Activated B cell treated with CpG ODN at 0.5 μM for 24 hours (primary cell): ENCODE results near the gene BTNL2. TPM values are rescaled to one million over a fixed set of nuclear protein-coding genes. Genes with fewer than 3 reads are reported as not detected.

Source experiments
- ATAC-seq: fragments of 200-7000 bp; cut with Tn5 transposase; one replicate; pipeline ENCODE4 v1.10.0; 2021; ENCODE audit warnings: low read depth, mild to moderate bottlenecking, moderate library complexity
- CTCF ChIA-PET: fragments of 350-600 bp; sonication (Branson Sonifier 250); formaldehyde crosslinking; loops from one replicate; lab custom pipeline; 2021; ENCODE audit warnings: antibody characterized with exemption; lab: Charles Lee
- POLR2A ChIA-PET: fragments of 350-600 bp; sonication (Branson Sonifier 250); formaldehyde crosslinking; loops from one replicate; lab custom pipeline; 2021; ENCODE audit warnings: antibody characterized with exemption; lab: Charles Lee
- DNase-seq: peaks from one replicate; pipeline ENCODE4 v3.0.0; 2022
- H3K27ac Mint-ChIP-seq: one replicate; pipeline ENCODE4 v1.8.0; 2020; ENCODE audit warnings: mixed read lengths
- H3K27me3 Mint-ChIP-seq: one replicate; pipeline ENCODE4 v1.8.0; 2021; ENCODE audit warnings: mixed read lengths
- H3K36me3 Mint-ChIP-seq: one replicate; pipeline ENCODE4 v1.8.0; 2021; ENCODE audit warnings: low read depth, mixed read lengths
- H3K4me1 Mint-ChIP-seq: one replicate; pipeline ENCODE4 v1.8.0; 2021; ENCODE audit warnings: mixed read lengths
- H3K4me3 Mint-ChIP-seq: one replicate; pipeline ENCODE4 v1.8.0; 2020; ENCODE audit warnings: mild to moderate bottlenecking, mixed read lengths
- H3K9me3 Mint-ChIP-seq: one replicate; pipeline ENCODE4 v1.8.0; 2020; ENCODE audit warnings: mixed read lengths
- intact Hi-C: fragments of 100-400 bp; cut with micrococcal nuclease; formaldehyde crosslinking; loops from one replicate; pipeline ENCODE4 v1.15.1; 2024
- total RNA-seq: library from RNA; stranded (reverse); gene quantifications from 2 replicates; pipeline ENCODE4 v1.2.3, GENCODE V29; 2022
- TF ChIP-seq, protein P1 (sequence below): fragments of 200-600 bp; IDR thresholded peaks from one replicate; pipeline ENCODE4 v1.8.0; 2022; ENCODE audit warnings: antibody characterized with exemption, mild to moderate bottlenecking

The BTNL2 gene
- not detected in 2 replicates for total RNA-seq

DNA sequence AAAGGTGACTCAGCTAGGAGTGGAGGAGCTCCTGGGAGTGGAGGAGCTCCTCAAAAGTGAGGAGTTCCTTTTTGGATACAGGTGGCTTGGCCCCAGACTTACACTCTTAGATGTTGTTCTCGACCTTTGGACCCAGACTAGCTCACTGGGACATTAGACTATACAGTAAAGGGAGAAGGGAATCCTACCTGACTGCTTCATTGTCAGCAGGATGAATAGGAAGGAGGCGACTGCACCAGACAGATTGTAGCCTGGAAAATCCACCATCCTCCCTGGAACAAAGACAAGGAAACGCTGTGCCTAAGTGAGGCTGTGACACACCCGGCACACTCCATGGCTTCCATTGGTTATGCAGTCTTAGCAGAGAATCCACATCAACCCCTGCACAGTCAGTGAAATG lies at the start of gene BTNL2:
Gene BTNL2 (minus strand): TSS at position 325 of the 400 bp plus-strand sequence. CDS start 58 bp downstream, at position 267.
- intact Hi-C loops, result loop anchor here (5.0 kb wide), 1 partner anchor 580 kb away; no protein-coding TSS in a partner anchor
- CTCF ChIA-PET, result interaction anchor here (0.7 to 1.0 kb wide), 3 partner anchors 9 to 461 kb away, joined by 3 to 4 read pairs (median 3); no protein-coding TSS in a partner anchor
- H3K27me3 Mint-ChIP-seq, result peaks cover 2% of the 10 kb centered on the region

GRCh38 chr6:32449088-32449736 lies 42.2 kb upstream of the BTNL2 start:
- ATAC-seq (no peak), DNase-seq (no peak)
- H3K27me3 Mint-ChIP-seq, result no peaks in the 10 kb centered on the region
- TF ChIP-seq, protein P1, sequence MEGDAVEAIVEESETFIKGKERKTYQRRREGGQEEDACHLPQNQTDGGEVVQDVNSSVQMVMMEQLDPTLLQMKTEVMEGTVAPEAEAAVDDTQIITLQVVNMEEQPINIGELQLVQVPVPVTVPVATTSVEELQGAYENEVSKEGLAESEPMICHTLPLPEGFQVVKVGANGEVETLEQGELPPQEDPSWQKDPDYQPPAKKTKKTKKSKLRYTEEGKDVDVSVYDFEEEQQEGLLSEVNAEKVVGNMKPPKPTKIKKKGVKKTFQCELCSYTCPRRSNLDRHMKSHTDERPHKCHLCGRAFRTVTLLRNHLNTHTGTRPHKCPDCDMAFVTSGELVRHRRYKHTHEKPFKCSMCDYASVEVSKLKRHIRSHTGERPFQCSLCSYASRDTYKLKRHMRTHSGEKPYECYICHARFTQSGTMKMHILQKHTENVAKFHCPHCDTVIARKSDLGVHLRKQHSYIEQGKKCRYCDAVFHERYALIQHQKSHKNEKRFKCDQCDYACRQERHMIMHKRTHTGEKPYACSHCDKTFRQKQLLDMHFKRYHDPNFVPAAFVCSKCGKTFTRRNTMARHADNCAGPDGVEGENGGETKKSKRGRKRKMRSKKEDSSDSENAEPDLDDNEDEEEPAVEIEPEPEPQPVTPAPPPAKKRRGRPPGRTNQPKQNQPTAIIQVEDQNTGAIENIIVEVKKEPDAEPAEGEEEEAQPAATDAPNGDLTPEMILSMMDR, result no peak
- intact Hi-C loops, result loop anchor here (2.0 kb wide), 1 partner anchor 14 kb away; no protein-coding TSS in a partner anchor
- peaks cover 26% of the 10 kb centered on the region for H3K36me3 Mint-ChIP-seq
- CTCF ChIA-PET, result interaction anchor here (0.7 kb wide), 1 partner anchor 122 kb away, joined by 4 read pairs; no protein-coding TSS in a partner anchor
- H3K4me1 Mint-ChIP-seq, result peaks cover 32% of the 10 kb centered on the region
- no peak overlapping the region for H3K4me3 Mint-ChIP-seq
- H3K27ac Mint-ChIP-seq, result no peak overlapping the region
- H3K9me3 Mint-ChIP-seq, result peaks cover 11% of the 10 kb centered on the region
- POLR2A ChIA-PET, result interaction anchor here (0.6 kb wide), 1 partner anchor 71 kb away, joined by 4 read pairs; no protein-coding TSS in a partner anchor

More for the DNA sequence above, at the start of gene BTNL2:
- Mint-ChIP-seq H3K27ac (no peak within 1 kb of the TSS), H3K4me1 (peaks cover 4% of the 10 kb centered on the region), H3K9me3 (no peaks in the 10 kb centered on the region), H3K4me3 (no peak within 1 kb of the TSS), H3K36me3 (no peaks in the 10 kb centered on the region)
- TF ChIP-seq, protein P1, result no peak
- POLR2A ChIA-PET, result no interaction called here
- ATAC-seq (no peak), DNase-seq (no peak)

GRCh38 chr6:32447932-32448331 lies 41.0 kb upstream of the BTNL2 start:
- peaks cover 11% of the 10 kb centered on the region for H3K9me3 Mint-ChIP-seq
- intact Hi-C loops, result loop anchor here (2.0 kb wide), 1 partner anchor 15 kb away; no protein-coding TSS in a partner anchor
- ChIA-PET CTCF (no interaction called here), POLR2A (interaction anchor here (0.7 to 12.3 kb wide), 5 partner anchors 8 to 175 kb away, joined by 3 to 161 read pairs (median 16); partner anchors contain the start of gene HLA-DRA)
- H3K36me3 Mint-ChIP-seq, result peaks cover 38% of the 10 kb centered on the region
- no peak overlapping the region for H3K4me3 Mint-ChIP-seq
- no peaks in the 10 kb centered on the region for H3K27me3 Mint-ChIP-seq
- peaks cover 45% of the 10 kb centered on the region for H3K4me1 Mint-ChIP-seq
- no peak for DNase-seq
- TF ChIP-seq, protein P1, result no peak
- no peak overlapping the region for H3K27ac Mint-ChIP-seq
- ATAC-seq, result peak; percentile 36

DNA sequence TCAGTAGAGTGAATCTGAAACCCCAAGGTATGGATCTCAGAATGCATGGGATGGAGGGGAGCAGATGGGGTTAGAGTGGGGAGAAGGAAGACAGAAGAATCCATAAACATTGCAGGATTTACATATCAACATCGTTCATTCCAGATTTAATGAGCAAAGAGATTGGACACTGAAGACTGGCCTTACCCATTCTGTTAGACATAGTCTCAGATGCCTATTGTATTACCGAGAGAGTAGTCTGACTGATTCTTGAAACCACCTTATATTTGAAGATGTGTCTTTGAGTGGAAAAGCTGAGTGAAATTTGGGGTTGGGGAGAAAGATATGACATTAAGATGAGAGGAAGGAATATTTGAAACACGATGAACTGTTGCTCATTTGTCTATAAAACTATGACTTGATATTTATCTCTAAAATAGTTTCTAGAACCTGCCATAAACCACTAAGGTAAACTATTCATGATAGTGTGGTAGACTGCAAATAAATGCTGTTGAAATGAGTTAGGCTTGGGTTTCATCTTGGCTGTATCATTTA lies 38.4 kb upstream of the BTNL2 start:
- TF ChIP-seq, protein P1, result no peak
- no peak for DNase-seq
- H3K9me3 Mint-ChIP-seq, result no peaks in the 10 kb centered on the region
- POLR2A ChIA-PET, result interaction anchor here (0.6 to 12.3 kb wide), 10 partner anchors 14 to 245 kb away, joined by 3 to 161 read pairs (median 6); no protein-coding TSS in a partner anchor
- H3K27me3 Mint-ChIP-seq, result no peaks in the 10 kb centered on the region
- no peak for ATAC-seq
- H3K4me3 Mint-ChIP-seq, result no peak overlapping the region
- peaks cover 55% of the 10 kb centered on the region for H3K4me1 Mint-ChIP-seq
- H3K36me3 Mint-ChIP-seq, result peaks cover 54% of the 10 kb centered on the region
- peak overlapping the region; percentile 2 for H3K27ac Mint-ChIP-seq
- CTCF ChIA-PET, result no interaction called here
- intact Hi-C loops, result no loop called here

GRCh38 chr6:32444433-32444832 lies 37.5 kb upstream of the BTNL2 start:
- Mint-ChIP-seq H3K27me3 (no peaks in the 10 kb centered on the region), H3K4me3 (peak overlapping the region; percentile 96), H3K4me1 (peaks cover 51% of the 10 kb centered on the region), H3K9me3 (no peaks in the 10 kb centered on the region), H3K27ac (peak overlapping the region; percentile 27), H3K36me3 (peaks cover 62% of the 10 kb centered on the region)
- ChIA-PET CTCF (no interaction called here), POLR2A (interaction anchor here (0.6 to 12.3 kb wide), 9 partner anchors 8 to 216 kb away, joined by 3 to 161 read pairs (median 4); no protein-coding TSS in a partner anchor)
- intact Hi-C loops, result loop anchor here (5.0 kb wide), 1 partner anchor 83 kb away; no protein-coding TSS in a partner anchor
- DNase-seq, result no peak
- TF ChIP-seq, protein P1, result no peak
- no peak for ATAC-seq
